GM21367 (cell line): ENCODE data around the gene IPP.
"Not testable (repeated sequence)": the region's sequence is repeated elsewhere in the genome, so short reads cannot be mapped to it uniquely, and the experiment has no call there.

Experiments used
- ATAC-seq: cut with Tn5 transposase; IDR thresholded peaks from one replicate; pipeline ENCODE4 v1.9.1; 2021; ENCODE audit not compliant: unreplicated experiment

The IPP gene

DNA sequence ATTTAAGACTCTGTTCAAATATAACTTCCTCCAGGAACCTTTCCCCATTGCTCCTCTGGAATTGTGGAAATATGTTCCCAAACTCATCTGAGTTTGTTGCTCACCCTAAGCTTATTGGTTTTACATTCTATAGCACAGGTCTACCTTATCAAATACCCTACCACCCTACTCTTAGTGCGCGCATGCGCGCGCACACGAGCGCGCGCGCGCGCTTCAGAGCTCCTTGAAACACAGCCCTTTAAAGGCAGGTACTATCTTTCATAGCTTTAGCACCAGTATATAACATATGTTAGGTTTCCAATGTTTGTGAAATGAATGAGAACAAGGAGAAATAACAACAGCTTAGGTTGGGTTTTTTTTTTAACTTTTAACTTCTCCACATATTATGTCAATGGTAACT is 3.5 kb downstream of the IPP start:
- ATAC-seq = no peak

DNA sequence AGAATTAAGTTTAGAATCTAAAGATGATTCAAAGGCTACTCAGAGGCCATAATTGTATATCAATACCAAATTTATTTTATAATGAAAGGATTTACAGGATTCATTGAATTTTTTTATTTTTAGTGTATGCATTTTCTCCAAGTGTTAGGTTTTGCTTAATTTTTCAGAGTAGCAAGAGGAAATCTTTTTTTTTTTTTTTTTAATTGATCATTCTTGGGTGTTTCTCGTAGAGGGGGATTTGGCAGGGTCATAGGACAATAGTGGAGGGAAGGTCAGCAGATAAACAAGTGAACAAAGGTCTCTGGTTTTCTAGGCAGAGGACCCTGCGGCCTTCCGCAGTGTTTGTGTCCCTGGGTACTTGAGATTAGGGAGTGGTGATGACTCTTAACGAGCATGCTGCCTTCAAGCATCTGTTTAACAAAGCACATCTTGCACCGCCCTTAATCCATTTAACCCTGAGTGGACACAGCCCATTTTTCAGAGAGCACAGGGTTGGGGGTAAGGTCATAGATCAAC is 10.8 kb downstream of the IPP start:
- not testable (repeated sequence) for ATAC-seq

DNA sequence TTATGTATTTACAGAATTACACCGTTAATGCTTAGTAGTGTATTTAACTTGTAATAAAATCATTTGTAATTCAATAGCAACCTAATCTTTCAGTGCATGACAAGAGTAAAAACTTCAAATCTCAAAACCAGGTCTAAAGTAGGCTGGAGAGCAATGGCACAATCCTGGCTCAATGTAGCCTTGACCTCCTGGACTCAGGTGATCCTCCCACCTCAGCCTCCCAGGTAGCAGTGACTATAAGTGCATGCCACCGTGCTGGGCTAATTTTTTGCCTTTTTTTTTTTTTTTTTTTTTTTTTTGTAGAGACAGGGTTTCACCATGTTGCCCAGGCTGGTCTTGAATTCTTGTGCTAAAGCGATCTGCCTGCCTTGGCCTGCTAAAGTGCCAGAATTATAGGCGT is 11.3 kb downstream of the IPP start:
- no peak for ATAC-seq

DNA sequence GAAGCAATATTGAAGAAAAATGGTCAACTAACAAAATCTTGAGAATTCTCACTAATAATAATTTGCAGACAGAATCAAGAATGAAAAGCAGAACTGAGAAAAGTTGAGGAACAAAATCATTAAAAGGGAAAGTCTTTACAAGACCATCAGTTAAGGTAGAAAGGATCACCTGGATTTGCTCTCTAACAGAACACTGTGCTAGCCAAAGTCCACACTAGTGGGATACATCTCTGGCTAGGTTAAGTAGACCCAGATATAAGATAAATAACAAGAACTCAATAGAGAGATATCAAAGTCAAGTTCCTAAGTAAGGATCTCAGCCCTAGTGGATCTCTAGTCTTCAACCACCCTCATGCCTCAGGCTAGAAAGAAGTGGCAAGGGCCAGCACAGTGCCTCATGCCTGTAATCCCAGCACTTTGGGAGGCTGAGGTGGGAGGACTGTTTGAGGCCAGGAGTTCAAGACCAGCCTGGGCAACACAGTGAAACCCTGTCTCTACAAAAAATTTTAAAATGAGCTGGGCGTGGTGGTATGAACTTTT is 19.6 kb downstream of the IPP start:
- ATAC-seq = no peak

DNA sequence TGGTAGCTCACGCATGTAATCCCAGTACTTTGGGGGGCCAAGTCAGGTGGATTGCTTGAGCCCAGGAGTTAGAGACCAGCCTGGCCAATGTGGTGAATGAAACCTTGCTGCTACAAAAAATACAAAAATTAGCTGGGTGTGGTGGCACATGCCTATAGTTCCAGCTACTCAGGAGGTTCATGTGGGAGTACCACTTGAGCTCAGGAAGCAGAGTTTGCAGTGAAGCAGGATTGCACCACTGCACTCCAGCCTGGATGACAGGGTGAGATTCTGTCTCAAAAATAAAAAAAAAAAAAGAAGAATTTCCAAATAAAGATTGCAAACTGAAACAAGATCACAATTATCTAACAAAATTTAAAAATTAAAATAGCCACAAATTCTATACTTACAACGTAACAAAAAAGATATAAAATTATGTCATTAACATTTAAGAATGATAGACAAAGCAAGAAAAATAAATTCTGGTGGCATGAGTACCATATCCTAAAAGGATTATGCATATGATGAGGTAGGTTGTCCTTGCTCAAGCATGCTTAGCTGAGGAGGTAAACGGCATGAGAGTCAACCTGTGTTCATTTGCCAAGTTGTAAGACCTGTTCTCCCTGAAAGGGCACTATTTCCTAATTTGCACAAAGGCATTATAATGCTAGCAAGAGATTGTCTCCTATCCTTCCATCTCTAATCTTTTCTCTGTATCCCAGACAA is 20.2 kb downstream of the IPP start:
- ATAC-seq = no peak

DNA sequence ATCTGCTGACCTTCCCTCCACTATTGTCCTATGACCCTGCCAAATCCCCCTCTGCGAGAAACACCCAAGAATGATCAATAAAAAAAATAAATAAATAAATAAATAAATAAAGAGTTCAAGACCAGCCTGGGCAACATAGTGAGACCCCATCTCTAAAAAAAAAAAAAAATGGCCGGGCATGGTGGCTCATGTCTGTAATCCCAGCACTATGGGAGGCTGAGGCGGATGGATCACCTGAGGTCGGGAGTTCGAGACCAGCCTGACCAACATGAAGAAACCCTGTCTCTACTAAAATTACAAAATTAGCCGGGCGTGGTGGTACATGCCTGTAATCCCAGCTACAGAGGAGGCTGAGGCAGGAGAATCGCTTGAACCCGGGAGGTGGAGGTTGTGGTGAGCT is 24.4 kb downstream of the IPP start:
- not testable (repeated sequence) for ATAC-seq

- no peak for ATAC-seq
Observed at GRCh38 chr1:45723248-45723930, 27.1 kb downstream of the IPP start.

DNA sequence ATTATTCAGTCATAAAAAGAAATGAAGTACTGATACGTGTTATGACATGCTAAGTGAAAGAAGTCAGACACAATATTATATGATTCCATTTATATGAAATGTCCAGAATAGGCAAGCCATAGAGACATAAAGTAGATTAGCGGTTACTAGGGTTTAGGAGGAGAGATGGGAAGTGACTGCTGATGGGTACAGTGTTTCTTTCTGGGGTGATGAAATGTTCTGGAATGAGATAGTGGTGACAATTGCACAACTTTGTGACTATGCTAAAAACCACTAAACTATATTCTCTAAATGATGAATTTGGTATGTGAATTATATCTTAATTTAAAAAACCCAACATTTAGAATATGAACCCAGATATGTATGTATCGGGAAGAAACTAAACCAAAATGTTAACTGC is 27.6 kb downstream of the IPP start:
- ATAC-seq = no peak

- ATAC-seq = no peak
Observed at GRCh38 chr1:45721207-45721606, 29.2 kb downstream of the IPP start.

- ATAC-seq = no peak
Observed at GRCh38 chr1:45718289-45718688, 32.2 kb downstream of the IPP start.

DNA sequence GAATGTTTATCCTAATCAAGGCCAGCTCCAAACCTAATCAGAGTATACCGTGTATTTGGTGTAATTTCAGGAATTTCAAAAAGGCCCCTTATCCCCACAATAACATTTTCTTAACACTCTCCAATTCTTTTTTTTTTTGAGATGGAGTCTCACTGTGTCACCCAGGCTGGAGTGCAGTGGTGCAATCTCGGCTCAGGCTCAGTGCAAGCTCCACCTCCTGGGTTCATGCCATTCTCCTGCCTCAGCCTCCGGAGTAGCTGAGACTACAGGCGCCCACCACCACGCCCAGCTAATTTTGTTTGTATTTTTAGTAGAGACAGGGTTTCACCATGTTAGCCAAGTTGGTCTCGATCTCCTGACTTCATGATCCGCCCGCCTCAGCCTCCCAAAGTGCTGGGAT is 33.1 kb downstream of the IPP start:
- ATAC-seq = not testable (repeated sequence)

GRCh38 chr1:45716700-45717099 is 33.8 kb downstream of the IPP start:
- ATAC-seq = no peak

DNA sequence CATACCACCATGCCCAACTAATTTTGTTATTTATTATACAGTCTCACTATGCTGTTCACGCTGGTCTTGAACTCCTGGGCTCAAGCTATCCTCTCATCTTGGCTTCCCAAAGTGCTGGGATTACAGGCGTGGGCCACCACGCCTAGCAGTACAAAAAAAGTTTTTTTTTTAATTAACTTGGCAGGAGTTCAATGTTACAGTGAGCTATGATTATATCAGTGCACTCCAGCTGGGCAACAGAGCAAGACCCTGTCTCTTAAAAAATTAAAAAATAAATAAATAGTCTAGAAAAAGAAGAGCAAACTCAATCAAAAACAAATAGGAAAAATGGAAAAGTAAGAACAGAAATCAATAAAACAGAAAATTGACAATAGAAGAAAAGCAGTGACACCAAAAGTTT is 36.7 kb downstream of the IPP start:
- ATAC-seq = no peak

DNA sequence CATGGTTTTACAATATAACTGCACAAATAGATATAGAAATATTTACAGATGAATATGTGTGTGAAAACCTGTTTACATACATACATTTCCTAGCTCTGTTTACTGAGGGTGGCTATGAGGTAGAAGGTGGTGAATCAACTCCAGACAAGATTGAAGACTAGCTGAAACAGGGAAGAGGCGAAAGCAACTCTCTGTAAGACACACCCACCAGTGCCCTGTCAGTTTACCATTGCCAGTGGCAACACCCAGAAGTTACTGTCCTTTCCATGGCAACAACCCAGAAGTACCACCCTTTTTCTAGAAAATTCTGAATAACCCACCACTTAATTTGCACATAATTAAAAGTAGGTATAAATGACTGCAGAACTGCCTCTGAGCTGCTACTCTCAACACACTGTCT is 45.8 kb downstream of the IPP start:
- ATAC-seq = no peak

GRCh38 chr1:45694823-45695222 is 55.6 kb downstream of the IPP start:
- ATAC-seq = no peak

GRCh38 chr1:45693811-45694210 is 56.6 kb downstream of the IPP start:
- ATAC-seq = not testable (repeated sequence)

DNA sequence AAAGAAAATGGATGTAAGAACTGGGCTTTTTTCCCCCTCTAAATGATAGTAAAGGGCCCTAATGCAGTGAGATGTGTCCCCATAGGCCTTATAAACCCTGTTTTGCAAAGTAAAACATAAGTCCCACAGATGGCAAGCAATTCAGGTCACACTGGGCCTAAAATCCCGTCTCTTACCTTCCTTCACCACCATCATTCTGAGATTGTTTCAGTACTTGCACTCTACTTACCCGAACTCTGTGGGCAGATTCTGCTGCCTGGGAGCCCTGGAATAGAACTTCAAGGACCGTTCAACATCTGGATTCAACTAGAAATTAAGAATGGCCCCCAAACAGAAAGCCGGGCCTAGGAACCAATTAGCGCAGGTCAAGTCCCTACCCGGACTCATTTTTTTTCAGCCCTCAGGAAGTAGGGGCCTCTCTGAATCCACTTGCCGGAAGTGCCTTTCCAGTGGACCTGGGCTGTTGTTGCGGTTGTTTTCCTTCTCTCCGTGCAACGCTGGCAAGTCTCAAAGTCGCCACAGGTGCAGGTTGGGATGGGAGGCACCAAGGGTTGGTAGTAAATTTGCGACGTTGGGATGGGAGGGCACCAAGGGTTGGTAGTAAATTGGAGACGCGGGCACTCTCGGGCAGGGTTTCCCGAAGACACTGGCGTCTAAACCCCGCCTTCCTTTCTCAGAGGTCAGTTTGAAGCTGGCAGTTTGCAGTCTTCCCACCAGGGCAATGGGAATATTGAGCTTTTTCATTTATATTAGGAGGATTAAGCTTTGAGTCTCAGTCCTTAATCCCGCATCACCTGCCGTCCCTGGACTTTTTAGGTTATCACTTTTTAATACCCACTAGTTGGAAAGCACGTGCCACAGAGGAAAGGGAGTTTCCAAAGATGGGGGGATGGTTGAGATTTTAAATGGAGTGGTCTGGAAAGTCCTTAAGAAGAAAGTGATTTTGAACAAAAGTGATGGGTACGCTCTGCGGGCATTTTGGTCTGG is 62.4 kb downstream of the IPP start, which contains the start of gene TMEM69:
Gene TMEM69 (plus strand): TSS at position 428 of the 987 bp plus-strand sequence. CDS start 2,888 bp downstream, outside the sequence.
- ATAC-seq = no peak

DNA sequence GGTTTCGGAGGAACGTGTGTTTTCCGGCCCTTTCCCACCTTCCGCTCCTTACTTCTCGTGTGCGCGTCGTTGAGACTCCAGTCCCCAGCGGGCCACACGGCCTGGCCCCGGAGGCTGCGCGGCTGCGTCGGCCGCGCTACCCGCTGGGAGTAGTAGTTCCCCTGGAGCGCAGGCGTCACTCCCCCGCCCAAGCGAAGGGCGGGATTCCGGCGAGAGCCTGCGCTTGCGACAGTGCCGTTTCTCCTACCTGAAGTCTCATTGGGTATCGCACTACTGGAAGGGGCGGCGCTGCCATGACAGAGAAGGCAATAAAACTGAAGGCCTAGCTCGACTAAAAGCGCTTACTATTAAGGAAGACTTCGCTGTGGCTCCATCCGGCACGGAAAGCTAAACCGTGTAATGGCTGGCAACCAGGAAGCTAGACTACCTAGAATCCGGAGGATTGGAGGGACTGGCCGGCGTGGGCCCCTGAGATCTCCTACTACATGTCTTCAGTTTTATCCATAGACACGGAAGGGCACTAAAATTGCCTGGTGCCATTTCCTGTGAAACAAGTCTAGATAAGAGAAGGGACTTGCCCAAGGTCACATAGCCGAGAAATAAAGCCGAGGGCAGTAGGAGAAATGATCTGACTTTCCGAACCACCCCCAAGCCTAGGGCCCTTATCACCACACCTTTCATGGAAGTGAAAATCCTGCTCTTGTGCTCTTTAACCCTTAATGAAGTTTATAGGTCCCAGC is 63.3 kb downstream of the IPP start:
- peak; percentile 81 for ATAC-seq

DNA sequence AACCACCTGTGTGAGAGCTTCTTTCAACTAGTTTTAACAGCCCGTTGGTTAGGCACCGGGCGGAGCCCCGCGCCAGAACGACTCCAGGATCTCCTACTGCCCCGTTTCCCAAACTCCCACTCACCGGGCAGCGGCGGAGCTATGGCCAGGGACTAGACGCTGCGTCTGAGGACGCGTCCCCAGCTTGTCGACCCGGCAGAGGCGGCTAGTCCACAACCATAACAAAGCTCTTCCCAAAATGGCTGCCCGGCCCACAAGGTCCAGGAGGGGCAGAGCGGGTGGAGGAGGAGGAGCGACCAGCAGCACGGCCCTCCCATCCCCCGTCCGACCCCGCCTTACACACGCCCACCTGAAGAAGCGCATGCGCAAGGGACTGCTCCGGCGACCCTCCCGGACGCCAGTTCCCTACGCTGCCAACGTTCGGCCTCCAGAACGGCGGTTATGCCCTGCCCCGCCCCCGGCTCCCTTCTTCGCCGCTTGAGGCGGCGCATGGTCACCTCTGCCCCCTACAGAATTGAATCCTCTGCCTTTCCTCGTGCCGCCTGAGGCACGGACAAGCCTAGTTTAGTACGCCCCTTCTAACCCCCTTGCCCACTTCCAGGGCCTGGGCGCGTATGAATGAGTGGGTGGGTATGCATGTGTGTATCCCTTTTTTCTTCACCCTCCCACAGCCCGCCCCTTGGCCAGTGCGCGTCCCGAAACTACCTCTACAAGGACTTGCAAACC is 64.0 kb downstream of the IPP start, which contains the start of gene GPBP1L1:
Gene GPBP1L1 (minus strand): TSS at position 246 of the 726 bp plus-strand sequence. CDS start 27,446 bp downstream, outside the sequence.
- peak; percentile 38 for ATAC-seq

GRCh38 chr1:45686015-45686287 is 64.5 kb downstream of the IPP start:
- ATAC-seq = no peak
